GM23248 (cell line): ENCODE results near the gene CATSPERE.

ENCODE experiments used
- EZH2 ChIP-seq: fragments of 200-600 bp; sonication (generic); IDR thresholded peaks from 2 replicates; pipeline ENCODE4 v1.6.1; 2018; ENCODE audit warnings: antibody characterized with exemption, mild to moderate bottlenecking; ENCODE audit not compliant: insufficient read depth, poor library complexity, severe bottlenecking
- EZH2phosphoT487 ChIP-seq: fragments of 200-600 bp; sonication (generic); IDR thresholded peaks from 2 replicates; pipeline ENCODE4 v1.6.1; 2018; ENCODE audit warnings: antibody characterized with exemption, moderate library complexity, mild to moderate bottlenecking, low read depth; ENCODE audit not compliant: insufficient read depth

GRCh38 chr1:244496186-244496585 is 35.1 kb downstream of the CATSPERE start:
- TF ChIP-seq EZH2 (no peak), EZH2phosphoT487 (no peak)
